HepG2 (cell line): ENCODE measurements around the gene GSK3B. TPM values are rescaled to one million over a fixed set of nuclear protein-coding genes. Genes with fewer than 3 reads are reported as not detected.

Experiments used
- ATAC-seq: fragments of 200-7000 bp; cut with Tn5 transposase; 3 replicates; pipeline ENCODE4 v1.9.1; 2020; ENCODE audit warnings: mild to moderate bottlenecking, moderate library complexity
- BruUV-seq: library from RNA; stranded (reverse); fragments of 400-500 nt; replicated peaks from 2 replicates; lab custom pipeline; 2021; lab: Mats Ljungman, UMichigan
- CTCF ChIA-PET: fragments of 300-600 bp; formaldehyde crosslinking; extraction: SDS; loops from one replicate; lab custom pipeline; 2021; ENCODE audit warnings: low total read pairs, inconsistent platforms, low intra/inter-chr PET ratio; lab: Yijun Ruan, JAX
- POLR2A ChIA-PET: fragments of 350-600 bp; sonication (Branson Sonifier 250); formaldehyde crosslinking; loops from one replicate; lab custom pipeline; 2020; ENCODE audit warnings: antibody characterized with exemption, inconsistent platforms; lab: Yijun Ruan, JAX
- DNase-seq: peaks from one replicate; pipeline ENCODE4 v3.0.0-alpha.2; 2015; ENCODE audit warnings: low spot score
- FAIRE-seq: peaks from 3 replicates; lab custom pipeline; 2011; peaks lifted over from hg19 to GRCh38; lab: Jason Lieb, UNC
- H2AFZ ChIP-seq: one replicate; pipeline ENCODE4 v1.6.1; 2011; ENCODE audit warnings: low read length, inconsistent platforms
- H3K27ac ChIP-seq: fragments of 300-600 bp; 3 replicates; pipeline ENCODE4 v1.8.0; 2011; ENCODE audit warnings: mixed run types, mild to moderate bottlenecking, mixed read lengths, low read length, inconsistent platforms; ENCODE audit not compliant: insufficient read depth; ENCODE audit errors: extremely low read length
- H3K27me3 ChIP-seq, 2 experiments: fragments of 200-600 bp in 1 of 2; 2 replicates in 1 of 2; 3 replicates in 1 of 2; pipeline versions ENCODE4 v1.6.0 to v1.8.0; 2011; ENCODE audit warnings: low read length in 2 of 2, mild to moderate bottlenecking in 2 of 2, moderate library complexity in 2 of 2, inconsistent platforms in 1 of 2; ENCODE audit not compliant: insufficient read depth in 2 of 2, control insufficient read depth in 1 of 2
- H3K36me3 ChIP-seq, 2 experiments: fragments of 200-600 bp in 1 of 2; replicated peaks in 1 of 2; 2 replicates in 1 of 2; 3 replicates in 1 of 2; pipeline versions ENCODE4 v1.5.1 to v1.8.0; 2011; ENCODE audit warnings: low read length in 2 of 2, inconsistent platforms in 1 of 2; ENCODE audit not compliant: insufficient read depth in 2 of 2, control insufficient read depth in 1 of 2
- H3K4me1 ChIP-seq: 2 replicates; pipeline ENCODE4 v1.5.1; 2012; ENCODE audit warnings: low read length, inconsistent platforms; ENCODE audit not compliant: insufficient read depth
- H3K4me2 ChIP-seq: 2 replicates; pipeline ENCODE4 v1.6.0; 2011; ENCODE audit warnings: low read depth, low read length, inconsistent platforms
- H3K4me3 ChIP-seq, 3 experiments: fragments of 200-600 bp in 1 of 3; sonication (generic), shearing (Covaris generic) in 1 of 3; replicated peaks in 1 of 3; 2 replicates each; pipeline ENCODE4 v1.5.1; 2011 to 2016; ENCODE audit warnings: low read length in 3 of 3, inconsistent platforms in 2 of 3, low read depth in 2 of 3, mild to moderate bottlenecking in 2 of 3, control low read depth in 1 of 3, mixed read lengths in 1 of 3; ENCODE audit not compliant: insufficient read depth in 1 of 3
- H3K79me2 ChIP-seq: one replicate; pipeline ENCODE4 v1.6.1; 2011; ENCODE audit warnings: low read length, inconsistent platforms; ENCODE audit not compliant: insufficient read depth
- H3K9ac ChIP-seq: 2 replicates; pipeline ENCODE4 v1.6.0; 2011; ENCODE audit warnings: mild to moderate bottlenecking, low read depth, low read length, inconsistent platforms; ENCODE audit not compliant: insufficient read depth
- H3K9me3 ChIP-seq: 2 replicates; pipeline ENCODE4 v1.5.1; 2012; ENCODE audit warnings: mild to moderate bottlenecking, low read length
- H4K20me1 ChIP-seq: 2 replicates; pipeline ENCODE4 v1.6.0; 2011; ENCODE audit warnings: inconsistent platforms, mild to moderate bottlenecking, low read length, moderate library complexity; ENCODE audit not compliant: insufficient read depth
- HNF4A ChIP-seq: sonication (generic); formaldehyde crosslinking; IDR thresholded peaks from 2 replicates; pipeline ENCODE4 v1.4.0; 2020; ENCODE audit warnings: missing genetic modification reagents
- MYC ChIP-seq: sonication (generic); formaldehyde crosslinking; IDR thresholded peaks from 2 replicates; pipeline ENCODE4 v1.9.0; 2021; ENCODE audit warnings: missing genetic modification reagents, borderline replicate concordance
- PAX8 ChIP-seq: sonication (generic); formaldehyde crosslinking; IDR thresholded peaks from 2 replicates; pipeline ENCODE4 v1.8.0; 2022; ENCODE audit warnings: mild to moderate bottlenecking, missing genetic modification reagents, borderline replicate concordance
- ZNF788 ChIP-seq: sonication (generic); formaldehyde crosslinking; IDR thresholded peaks from 2 replicates; pipeline ENCODE4 v1.5.0; 2020; ENCODE audit warnings: mild to moderate bottlenecking, missing genetic modification reagents, borderline replicate concordance
- WGBS: methylation state at CpG from one replicate; pipeline ENCODE4 v1.1.6; 2017; ENCODE audit warnings: low lambda C conversion rate; 5-methylcytosine and 5-hydroxymethylcytosine counted together
- in situ Hi-C: cut with HindIII; loops from 2 replicates; pipeline ENCODE4 v1.10.0; 2017; ENCODE audit warnings: low pct_unique_long_range_greater_than_20kb; ENCODE audit not compliant: extremely low pct_ligation_motif_present
- intact Hi-C: fragments of 100-400 bp; cut with micrococcal nuclease; formaldehyde crosslinking; loops from one replicate; pipeline ENCODE4 v1.10.0; 2022; ENCODE audit not compliant: unreplicated experiment
- polyA plus RNA-seq, 8 experiments: library from polyadenylated mRNA; depleted of rRNA in 3 of 8; stranded (reverse) in 7 of 8; unstranded in 1 of 8; fragments of >200 nt; fragmentation: Illumina TruSeq in 4 of 8; extraction: Trizol in 4 of 8; gene quantifications; 2 replicates each; pipeline versions ENCODE4 v1.2.1 to v1.2.3, GENCODE V29; 2011 to 2016; ENCODE audit warnings: low read depth in 4 of 8, missing spikeins in 1 of 8, mixed read lengths in 1 of 8; ENCODE audit not compliant: insufficient read depth in 1 of 8
- total RNA-seq, 5 experiments: library from RNA; depleted of rRNA; stranded (reverse); fragments of >200 nt; fragmentation: Illumina TruSeq; extraction: Trizol; gene quantifications; 2 replicates each; pipeline ENCODE4 v1.2.3, GENCODE V29; 2016; ENCODE audit warnings: low read depth in 1 of 5
- TF ChIP-seq, protein P1 (sequence below), 2 experiments: fragments of 450-650 bp in 1 of 2; sonication (generic) in 1 of 2; formaldehyde crosslinking in 1 of 2; IDR thresholded peaks; 2 replicates each; pipeline versions ENCODE4 v1.6.1 to v1.8.0; 2016 to 2022; ENCODE audit warnings: antibody characterized with exemption in 1 of 2, mild to moderate bottlenecking in 1 of 2, missing genetic modification reagents in 1 of 2
- TF ChIP-seq, protein P2 (sequence below): sonication (generic); formaldehyde crosslinking; IDR thresholded peaks from 2 replicates; pipeline ENCODE4 v1.5.0; 2020; ENCODE audit warnings: mild to moderate bottlenecking, missing genetic modification reagents
- TF ChIP-seq, protein P3 (sequence below): sonication (generic); formaldehyde crosslinking; IDR thresholded peaks from 2 replicates; pipeline ENCODE4 v1.4.0; 2020; ENCODE audit warnings: missing genetic modification reagents
- TF ChIP-seq, protein P4 (sequence below): sonication (generic); formaldehyde crosslinking; IDR thresholded peaks from 2 replicates; pipeline ENCODE4 v1.5.1; 2020; ENCODE audit warnings: mild to moderate bottlenecking, missing genetic modification reagents, moderate library complexity

The GSK3B gene
- total and polyA plus RNA-seq, 2 of the 13 experiments (the other 11 are each of a cell fraction or from before 2014, with no cell fraction given), result 22.3 to 30.1 TPM

DNA sequence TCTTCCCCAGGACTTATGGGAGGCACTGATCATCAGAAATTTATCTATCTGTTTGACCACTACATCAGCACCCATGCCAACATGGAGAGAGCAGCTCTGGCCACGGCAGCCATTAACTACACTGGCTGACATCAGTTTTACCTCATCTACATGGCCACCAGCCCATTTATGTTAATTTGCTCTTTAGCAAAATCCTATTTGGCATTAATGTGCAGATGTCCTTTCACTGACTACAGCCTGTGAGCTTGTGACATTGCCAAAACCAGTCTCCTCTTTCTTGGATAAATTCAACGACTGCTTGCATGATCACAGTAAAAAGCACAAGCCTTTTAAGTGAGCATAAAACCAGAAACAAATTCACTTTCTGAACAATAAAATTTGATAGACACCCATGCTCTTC is 264.8 kb downstream of the GSK3B start:
- TF ChIP-seq, protein P1, sequence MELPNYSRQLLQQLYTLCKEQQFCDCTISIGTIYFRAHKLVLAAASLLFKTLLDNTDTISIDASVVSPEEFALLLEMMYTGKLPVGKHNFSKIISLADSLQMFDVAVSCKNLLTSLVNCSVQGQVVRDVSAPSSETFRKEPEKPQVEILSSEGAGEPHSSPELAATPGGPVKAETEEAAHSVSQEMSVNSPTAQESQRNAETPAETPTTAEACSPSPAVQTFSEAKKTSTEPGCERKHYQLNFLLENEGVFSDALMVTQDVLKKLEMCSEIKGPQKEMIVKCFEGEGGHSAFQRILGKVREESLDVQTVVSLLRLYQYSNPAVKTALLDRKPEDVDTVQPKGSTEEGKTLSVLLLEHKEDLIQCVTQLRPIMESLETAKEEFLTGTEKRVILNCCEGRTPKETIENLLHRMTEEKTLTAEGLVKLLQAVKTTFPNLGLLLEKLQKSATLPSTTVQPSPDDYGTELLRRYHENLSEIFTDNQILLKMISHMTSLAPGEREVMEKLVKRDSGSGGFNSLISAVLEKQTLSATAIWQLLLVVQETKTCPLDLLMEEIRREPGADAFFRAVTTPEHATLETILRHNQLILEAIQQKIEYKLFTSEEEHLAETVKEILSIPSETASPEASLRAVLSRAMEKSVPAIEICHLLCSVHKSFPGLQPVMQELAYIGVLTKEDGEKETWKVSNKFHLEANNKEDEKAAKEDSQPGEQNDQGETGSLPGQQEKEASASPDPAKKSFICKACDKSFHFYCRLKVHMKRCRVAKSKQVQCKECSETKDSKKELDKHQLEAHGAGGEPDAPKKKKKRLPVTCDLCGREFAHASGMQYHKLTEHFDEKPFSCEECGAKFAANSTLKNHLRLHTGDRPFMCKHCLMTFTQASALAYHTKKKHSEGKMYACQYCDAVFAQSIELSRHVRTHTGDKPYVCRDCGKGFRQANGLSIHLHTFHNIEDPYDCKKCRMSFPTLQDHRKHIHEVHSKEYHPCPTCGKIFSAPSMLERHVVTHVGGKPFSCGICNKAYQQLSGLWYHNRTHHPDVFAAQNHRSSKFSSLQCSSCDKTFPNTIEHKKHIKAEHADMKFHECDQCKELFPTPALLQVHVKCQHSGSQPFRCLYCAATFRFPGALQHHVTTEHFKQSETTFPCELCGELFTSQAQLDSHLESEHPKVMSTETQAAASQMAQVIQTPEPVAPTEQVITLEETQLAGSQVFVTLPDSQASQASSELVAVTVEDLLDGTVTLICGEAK (IDR thresholded peaks at IDR 0.05), result no peak
- TF ChIP-seq, protein P1 (CRISPR knock-in tag; IDR thresholded peaks at IDR 0.05), result no peak
- TF ChIP-seq, protein P2, sequence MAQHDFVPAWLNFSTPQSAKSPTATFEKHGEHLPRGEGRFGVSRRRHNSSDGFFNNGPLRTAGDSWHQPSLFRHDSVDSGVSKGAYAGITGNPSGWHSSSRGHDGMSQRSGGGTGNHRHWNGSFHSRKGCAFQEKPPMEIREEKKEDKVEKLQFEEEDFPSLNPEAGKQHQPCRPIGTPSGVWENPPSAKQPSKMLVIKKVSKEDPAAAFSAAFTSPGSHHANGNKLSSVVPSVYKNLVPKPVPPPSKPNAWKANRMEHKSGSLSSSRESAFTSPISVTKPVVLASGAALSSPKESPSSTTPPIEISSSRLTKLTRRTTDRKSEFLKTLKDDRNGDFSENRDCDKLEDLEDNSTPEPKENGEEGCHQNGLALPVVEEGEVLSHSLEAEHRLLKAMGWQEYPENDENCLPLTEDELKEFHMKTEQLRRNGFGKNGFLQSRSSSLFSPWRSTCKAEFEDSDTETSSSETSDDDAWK (CRISPR knock-in tag), result no peak
- TF ChIP-seq PAX8 (CRISPR knock-in tag) (no peak), MYC (CRISPR knock-in tag) (no peak), ZNF788 (CRISPR knock-in tag) (no peak), HNF4A (CRISPR knock-in tag) (no peak)
- TF ChIP-seq, protein P3, sequence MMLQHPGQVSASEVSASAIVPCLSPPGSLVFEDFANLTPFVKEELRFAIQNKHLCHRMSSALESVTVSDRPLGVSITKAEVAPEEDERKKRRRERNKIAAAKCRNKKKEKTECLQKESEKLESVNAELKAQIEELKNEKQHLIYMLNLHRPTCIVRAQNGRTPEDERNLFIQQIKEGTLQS (CRISPR knock-in tag), result no peak
- TF ChIP-seq, protein P4, sequence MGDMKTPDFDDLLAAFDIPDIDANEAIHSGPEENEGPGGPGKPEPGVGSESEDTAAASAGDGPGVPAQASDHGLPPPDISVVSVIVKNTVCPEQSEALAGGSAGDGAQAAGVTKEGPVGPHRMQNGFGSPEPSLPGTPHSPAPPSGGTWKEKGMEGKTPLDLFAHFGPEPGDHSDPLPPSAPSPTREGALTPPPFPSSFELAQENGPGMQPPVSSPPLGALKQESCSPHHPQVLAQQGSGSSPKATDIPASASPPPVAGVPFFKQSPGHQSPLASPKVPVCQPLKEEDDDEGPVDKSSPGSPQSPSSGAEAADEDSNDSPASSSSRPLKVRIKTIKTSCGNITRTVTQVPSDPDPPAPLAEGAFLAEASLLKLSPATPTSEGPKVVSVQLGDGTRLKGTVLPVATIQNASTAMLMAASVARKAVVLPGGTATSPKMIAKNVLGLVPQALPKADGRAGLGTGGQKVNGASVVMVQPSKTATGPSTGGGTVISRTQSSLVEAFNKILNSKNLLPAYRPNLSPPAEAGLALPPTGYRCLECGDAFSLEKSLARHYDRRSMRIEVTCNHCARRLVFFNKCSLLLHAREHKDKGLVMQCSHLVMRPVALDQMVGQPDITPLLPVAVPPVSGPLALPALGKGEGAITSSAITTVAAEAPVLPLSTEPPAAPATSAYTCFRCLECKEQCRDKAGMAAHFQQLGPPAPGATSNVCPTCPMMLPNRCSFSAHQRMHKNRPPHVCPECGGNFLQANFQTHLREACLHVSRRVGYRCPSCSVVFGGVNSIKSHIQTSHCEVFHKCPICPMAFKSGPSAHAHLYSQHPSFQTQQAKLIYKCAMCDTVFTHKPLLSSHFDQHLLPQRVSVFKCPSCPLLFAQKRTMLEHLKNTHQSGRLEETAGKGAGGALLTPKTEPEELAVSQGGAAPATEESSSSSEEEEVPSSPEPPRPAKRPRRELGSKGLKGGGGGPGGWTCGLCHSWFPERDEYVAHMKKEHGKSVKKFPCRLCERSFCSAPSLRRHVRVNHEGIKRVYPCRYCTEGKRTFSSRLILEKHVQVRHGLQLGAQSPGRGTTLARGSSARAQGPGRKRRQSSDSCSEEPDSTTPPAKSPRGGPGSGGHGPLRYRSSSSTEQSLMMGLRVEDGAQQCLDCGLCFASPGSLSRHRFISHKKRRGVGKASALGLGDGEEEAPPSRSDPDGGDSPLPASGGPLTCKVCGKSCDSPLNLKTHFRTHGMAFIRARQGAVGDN, result no peak
- H3K79me2 ChIP-seq, result no peaks in the 10 kb centered on the region
- WGBS, result 98% methylated on average over 2 of the region's 2 CpGs
- FAIRE-seq (no peak), ATAC-seq (no peak), DNase-seq (no peak)
- peaks cover 0 to 6% of the 10 kb centered on the region in 2 experiments; a peak in 1 of 5 replicates for H3K36me3 ChIP-seq
- no peak overlapping the region for H3K27ac ChIP-seq
- no peak overlapping the region for H2AFZ ChIP-seq
- H3K4me3 ChIP-seq, result no peak overlapping the region
- H4K20me1 ChIP-seq, result no peaks in the 10 kb centered on the region
- in situ Hi-C loops, result no loop called here
- no peak overlapping the region for H3K4me2 ChIP-seq
- H3K27me3 ChIP-seq, result no peaks in the 10 kb centered on the region
- H3K4me1 ChIP-seq, result peaks cover 28% of the 10 kb centered on the region
- no peak overlapping the region for H3K9ac ChIP-seq
- H3K9me3 ChIP-seq, result no peaks in the 10 kb centered on the region
- no TSS peak for BruUV-seq
- CTCF ChIA-PET, result no interaction called here
- POLR2A ChIA-PET, result interaction anchor here (1.2 kb wide), 1 partner anchor 34 kb away, joined by 3 read pairs; no protein-coding TSS in a partner anchor
- intact Hi-C loops, result no loop called here
